GM12878 (cell line): ENCODE data around the gene HCN4.

ENCODE experiments used
- CREM ChIP-seq: IDR thresholded peaks from 2 replicates; pipeline ENCODE4 v1.6.1; 2014; ENCODE audit warnings: antibody characterized with exemption, low read depth
- EZH2 ChIP-seq: IDR thresholded peaks from 2 replicates; pipeline ENCODE4 v1.6.1; 2012; ENCODE audit warnings: low read depth, mild to moderate bottlenecking, control low read depth, inconsistent platforms, low read length, borderline replicate concordance; ENCODE audit not compliant: control insufficient read depth
- FOS ChIP-seq: IDR thresholded peaks from 3 replicates; pipeline ENCODE4 v1.6.1; 2011; ENCODE audit warnings: borderline replicate concordance; ENCODE audit not compliant: insufficient read length; ENCODE audit errors: extremely low read depth
- FOXK2 ChIP-seq: fragments of 450-650 bp; IDR thresholded peaks from 2 replicates; pipeline ENCODE4 v1.6.1; 2017; ENCODE audit warnings: mild to moderate bottlenecking, moderate library complexity
- NFYA ChIP-seq: IDR thresholded peaks from 2 replicates; pipeline ENCODE4 v1.6.1; 2011; ENCODE audit warnings: low read depth, mild to moderate bottlenecking, low read length, improper control_type of control experiment, borderline replicate concordance
- POLR2AphosphoS2 ChIP-seq: IDR thresholded peaks from 2 replicates; pipeline ENCODE4 v1.6.1; 2011; ENCODE audit warnings: low read depth, mild to moderate bottlenecking, low read length, improper control_type of control experiment, moderate library complexity

DNA sequence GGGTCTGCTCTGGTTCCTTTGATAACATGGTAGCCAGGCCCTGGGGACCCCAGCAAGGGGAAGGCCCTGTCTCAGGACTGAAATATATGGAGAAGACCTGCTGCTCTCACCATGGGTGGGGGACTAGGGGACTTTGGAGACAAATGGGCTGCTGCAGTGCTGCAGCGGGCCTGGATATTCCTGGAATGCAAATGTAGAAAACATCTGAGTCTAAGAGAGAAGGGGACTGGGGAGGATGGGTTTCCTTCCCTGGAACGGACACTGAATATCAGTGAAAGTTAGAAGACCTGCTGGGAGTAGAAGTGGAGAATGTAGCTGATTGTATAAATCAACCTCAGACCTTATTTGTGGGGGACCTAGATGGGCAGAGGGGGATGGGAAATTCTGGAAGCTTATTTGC is 3.1 kb upstream of the HCN4 start:
- TF ChIP-seq NFYA (no peak), CREM (no peak), EZH2 (no peak), FOS (no peak), FOXK2 (no peak), POLR2AphosphoS2 (no peak)
